ENCODE measurements around the gene TIGAR.

TIGAR gene

GRCh38 chr12:4303750-4304149, 17.3 kb upstream of the TIGAR start:
- no peak for DNase-seq (ENCODE audit: low read depth)

DNA sequence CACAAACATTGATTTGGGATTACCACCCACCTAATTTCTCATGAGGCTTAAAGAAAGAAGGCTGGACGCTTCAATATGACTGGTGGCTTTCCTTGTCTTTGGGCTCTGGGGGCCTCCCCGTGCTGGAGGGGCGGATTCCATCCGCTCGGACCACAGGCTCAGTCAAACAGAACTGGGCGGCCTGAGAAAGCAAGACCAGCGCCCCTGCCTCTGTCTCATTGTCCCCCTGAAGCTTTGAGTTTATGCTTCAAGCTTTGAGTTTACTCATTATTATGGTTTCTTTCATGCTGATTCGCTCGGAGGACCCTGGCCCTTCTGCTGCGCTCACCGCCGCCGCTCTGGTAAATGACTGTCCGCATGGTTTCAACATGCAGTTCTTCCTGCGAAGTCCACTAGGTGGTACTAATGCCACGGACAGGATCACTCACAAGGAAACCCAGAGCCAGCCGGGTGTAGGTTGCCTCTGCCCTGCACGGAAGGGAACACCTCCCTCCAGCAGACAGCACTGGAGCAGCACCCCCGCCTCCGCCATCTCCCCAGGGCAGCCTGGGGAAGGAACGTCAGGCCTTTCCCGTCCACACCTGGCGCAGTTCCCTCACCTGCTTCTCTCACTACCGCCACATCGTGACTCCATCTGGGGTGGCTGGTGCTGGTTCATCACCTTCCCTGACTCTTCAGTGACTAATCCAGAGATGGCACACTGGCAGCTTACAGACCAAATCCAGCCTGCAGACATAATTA, 13.2 kb upstream of the TIGAR start:
- DNase-seq (ENCODE audit: low read depth), result no peak

DNA sequence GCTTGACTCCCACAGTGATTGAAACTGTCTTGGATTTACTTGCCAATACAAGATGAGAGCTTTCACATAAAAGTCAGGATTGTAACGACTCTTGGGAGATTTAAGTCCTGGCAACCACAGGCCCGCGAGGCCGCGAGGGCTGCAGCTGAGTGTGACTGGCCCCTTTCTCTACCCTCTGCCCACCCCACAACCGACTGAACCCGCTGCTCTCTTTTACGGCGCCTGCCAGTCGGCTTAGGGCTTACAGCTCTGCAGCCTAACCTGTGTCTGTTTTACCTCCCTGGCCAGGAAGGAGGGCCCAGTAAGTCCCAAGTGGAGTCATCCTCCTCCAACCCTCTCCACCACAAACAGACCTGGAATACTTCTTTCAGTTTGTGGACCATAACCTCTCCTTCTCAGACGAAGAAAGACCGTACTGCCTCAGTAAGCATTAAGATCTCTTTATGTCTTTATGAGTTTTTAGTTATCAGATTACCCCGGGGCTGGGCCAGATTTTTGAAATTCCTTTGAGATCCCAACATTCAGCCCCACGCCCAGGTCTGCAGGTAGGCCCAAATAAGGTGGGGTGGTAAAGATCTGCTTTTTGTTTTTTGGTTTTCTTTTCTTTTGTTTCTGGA, 12.6 kb upstream of the TIGAR start:
- no peak for DNase-seq (ENCODE audit: low read depth)

DNA sequence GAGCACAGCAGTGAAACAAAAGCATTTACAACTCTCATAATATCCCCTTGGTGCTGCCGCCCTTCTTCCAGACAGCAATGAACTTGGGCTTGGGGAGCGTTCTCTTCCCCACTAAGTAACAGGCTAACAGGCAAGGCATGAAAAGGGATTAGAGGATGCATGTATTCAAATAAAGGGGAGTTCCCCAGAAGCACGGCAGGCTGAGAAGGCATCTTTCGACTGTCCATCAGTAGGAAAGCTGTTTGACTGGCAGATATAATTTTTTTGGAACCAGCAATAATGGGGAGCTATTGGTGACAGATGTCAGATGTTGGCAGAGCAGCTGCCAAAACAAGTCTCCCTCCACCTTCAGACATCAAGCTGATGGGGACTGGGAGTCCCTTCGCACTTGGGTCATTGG, 9.2 kb upstream of the TIGAR start:
- no peak for DNase-seq (ENCODE audit: low read depth)

DNA sequence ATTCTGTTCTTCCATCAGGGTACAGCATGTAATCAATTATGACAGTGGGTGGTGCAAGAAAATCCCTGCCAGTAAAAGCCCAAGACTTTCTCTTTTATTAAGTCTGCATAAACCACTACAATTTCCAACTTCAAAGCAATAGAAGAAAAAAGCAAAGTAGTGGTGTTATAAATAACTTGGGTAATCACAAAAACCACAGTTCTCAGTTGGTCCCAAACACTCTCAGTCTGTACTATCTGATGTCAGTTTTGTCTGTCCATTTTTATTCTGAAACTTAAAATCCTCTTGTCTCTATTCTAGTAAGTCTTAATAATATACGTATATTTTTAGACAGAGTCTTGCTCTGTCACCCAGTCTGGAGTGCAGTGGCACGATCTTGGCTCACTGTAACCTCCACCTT, 8.8 kb upstream of the TIGAR start:
- no peak for DNase-seq (ENCODE audit: low read depth)

GRCh38 chr12:4320497-4320852, 538 bp upstream of the TIGAR start:
- DNase-seq (ENCODE audit: low read depth), result no peak

DNA sequence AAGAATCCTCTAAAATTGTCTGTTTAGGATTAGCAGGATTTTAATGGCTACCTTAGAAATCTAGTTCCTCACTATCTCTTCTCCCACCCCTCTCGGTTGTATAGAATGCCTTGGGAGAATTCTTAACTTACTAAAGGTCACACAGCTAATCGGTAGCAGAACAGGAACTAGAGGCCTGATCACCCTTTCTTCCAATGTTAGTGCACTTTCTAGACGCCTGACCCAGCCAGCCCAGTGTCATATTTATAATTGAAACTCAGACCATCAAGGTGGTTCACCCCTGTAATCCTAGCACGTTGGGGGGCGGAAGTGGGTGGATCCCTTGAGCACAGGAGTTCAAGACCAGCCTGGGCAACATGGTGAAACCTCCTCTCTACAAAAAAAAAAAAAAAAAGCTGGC, 1.7 kb downstream of the TIGAR start:
- DNase-seq (ENCODE audit: low read depth), result no peak

DNA sequence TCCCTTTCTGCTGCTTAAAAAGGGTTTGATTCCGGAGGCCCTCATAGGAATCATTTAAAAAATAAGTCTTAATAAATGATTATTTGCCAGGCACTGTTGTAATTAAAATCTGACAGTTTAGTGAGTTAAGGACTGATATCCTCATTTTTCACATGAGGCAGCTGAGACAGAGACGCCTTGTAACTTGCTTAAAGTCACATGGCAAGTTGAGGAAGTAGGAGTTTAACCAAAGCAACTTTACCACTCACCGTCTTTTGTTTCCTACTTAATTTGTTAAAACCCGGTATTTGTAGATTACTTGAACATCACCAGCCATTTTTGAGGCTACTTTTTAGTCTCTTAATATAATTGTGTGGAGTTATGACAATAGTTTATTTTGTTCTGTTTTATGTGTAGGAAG, 2.4 kb downstream of the TIGAR start:
- no peak for DNase-seq (ENCODE audit: low read depth)

DNA sequence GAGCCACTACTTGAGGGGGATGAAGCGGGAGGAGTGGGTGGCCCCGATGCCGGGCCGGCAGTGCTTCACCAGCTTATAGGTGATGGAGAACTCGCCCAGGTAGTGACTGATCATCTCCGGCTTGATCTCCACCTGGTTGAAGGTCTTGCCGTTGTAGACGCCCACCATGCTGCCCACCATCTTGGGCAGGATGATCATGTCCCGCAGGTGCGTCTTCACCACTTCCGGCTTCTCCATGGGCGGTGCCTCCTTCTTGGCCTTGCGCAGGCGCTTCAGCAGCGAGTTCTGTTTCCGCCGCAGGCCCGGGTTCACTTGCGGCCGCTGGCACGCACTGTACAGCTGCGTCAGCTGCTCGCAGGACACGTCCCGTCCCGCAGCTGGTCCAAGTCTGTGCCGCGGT, 3.4 kb downstream of the TIGAR start:
- no peak for DNase-seq (ENCODE audit: low read depth)

- DNase-seq (ENCODE audit: low read depth), result no peak
Observed at GRCh38 chr12:4325966-4326365, 5.0 kb downstream of the TIGAR start.

DNA sequence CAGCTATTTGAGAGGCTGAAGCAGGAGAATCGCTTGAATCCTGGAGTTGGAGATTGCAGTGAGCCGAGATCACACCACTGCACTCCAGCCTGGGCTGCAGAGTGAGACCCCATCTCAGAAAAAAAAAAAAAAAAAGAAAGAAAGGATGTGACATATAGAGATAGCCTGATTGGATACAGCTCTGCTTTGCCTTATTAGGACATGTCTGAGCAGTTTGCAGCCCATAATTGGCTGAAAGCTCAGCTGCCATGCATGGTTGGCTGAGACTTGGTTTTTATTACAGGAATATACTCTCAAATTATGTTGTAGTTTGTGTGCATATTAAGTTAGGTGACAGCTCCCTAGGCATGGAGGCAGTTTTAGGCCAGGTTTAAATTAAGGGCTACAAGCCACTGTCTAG, 6.3 kb downstream of the TIGAR start:
- DNase-seq (ENCODE audit: low read depth), result no peak

- no peak for DNase-seq (ENCODE audit: low read depth)
Observed at GRCh38 chr12:4330203-4330602, 9.2 kb downstream of the TIGAR start.

GRCh38 chr12:4331221-4331620, 10.2 kb downstream of the TIGAR start:
- DNase-seq (ENCODE audit: low read depth), result no peak

- DNase-seq (ENCODE audit: low read depth), result no peak
Observed at GRCh38 chr12:4331842-4332241, 10.8 kb downstream of the TIGAR start.

DNA sequence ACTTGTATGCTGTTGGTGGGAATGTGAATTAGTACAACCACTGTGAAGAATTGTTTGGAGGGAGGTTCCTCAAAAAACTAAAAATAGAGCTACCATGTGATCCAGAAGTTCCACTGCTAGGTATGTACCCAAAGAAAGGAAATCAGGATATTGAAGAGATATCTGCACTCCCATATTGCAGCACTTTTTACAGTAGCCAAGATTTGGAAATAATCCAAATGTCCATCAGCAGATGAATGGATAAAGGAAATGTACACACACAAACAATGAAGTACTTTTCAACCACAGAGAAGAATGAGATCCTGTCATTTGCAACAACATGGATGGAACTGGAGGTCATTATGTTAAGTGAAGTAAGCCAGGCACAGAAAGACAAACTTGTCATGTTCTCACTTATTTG, 25.9 kb downstream of the TIGAR start:
- DNase-seq (ENCODE audit: low read depth), result no peak

- DNase-seq (ENCODE audit: low read depth), result peak; percentile 1
Observed at GRCh38 chr12:4353785-4354208, 32.8 kb downstream of the TIGAR start.

- no peak for DNase-seq (ENCODE audit: low read depth)
Observed at GRCh38 chr12:4355156-4356040, 34.4 kb downstream of the TIGAR start.

DNA sequence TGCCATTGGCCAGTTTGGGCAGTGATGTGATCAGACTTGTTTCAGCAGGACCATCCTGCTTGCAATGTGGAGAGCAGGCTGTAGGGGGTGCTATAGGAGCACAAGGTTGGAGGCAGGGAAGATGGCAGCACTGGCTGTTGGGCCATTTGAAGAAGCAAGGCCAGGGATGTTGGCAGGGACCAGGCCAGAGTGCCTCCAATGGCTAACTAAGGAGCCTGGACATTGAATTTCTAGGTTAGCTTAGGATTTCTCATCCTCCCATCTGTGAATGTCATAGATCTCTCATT, 35.0 kb downstream of the TIGAR start:
- DNase-seq (ENCODE audit: low read depth), result peak; percentile 22

- DNase-seq (ENCODE audit: low read depth), result no peak
Observed at GRCh38 chr12:4366090-4366489, 45.1 kb downstream of the TIGAR start.

GRCh38 chr12:4369548-4369947, 48.5 kb downstream of the TIGAR start:
- DNase-seq (ENCODE audit: low read depth), result no peak

DNA sequence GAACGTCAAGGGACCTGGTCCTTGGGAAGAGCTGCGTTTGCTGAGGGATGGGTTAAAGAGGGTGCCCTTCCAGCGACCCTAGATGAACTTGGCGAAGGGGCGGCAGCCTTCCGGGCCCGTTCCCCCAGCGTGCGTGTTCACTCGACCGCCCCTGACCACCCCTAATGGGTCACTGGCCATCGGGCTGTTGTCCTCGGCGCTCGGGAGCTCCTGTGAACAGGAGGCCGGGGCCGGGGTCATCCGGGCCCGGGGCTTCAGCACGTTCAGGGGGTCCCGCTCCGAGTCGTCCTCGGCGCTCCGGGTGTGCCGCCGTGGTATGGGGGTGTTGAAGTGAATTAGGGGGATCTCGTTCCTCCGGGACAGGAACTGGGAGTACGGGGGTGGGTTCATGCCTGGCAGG, 49.3 kb downstream of the TIGAR start:
- DNase-seq (ENCODE audit: low read depth), result no peak

DNA sequence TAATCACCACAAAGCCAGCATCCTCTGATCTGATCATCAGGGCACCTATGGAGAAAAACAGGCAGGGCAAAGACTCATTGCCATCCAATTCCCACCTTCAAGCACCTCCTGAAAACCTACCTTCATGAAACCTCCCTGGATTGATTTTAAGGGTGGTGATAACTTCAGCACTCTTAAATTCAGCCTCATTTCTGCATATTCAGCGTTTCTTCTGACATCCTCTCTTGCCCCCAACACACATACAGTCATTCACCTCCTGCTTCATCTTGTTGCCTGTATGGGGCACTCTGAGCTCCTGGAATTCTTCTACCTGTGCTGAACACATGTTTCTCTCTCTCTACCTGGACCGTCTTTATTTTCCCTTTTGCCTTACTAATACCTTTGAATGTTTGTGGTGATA, 51.6 kb downstream of the TIGAR start:
- DNase-seq (ENCODE audit: low read depth), result no peak

DNA sequence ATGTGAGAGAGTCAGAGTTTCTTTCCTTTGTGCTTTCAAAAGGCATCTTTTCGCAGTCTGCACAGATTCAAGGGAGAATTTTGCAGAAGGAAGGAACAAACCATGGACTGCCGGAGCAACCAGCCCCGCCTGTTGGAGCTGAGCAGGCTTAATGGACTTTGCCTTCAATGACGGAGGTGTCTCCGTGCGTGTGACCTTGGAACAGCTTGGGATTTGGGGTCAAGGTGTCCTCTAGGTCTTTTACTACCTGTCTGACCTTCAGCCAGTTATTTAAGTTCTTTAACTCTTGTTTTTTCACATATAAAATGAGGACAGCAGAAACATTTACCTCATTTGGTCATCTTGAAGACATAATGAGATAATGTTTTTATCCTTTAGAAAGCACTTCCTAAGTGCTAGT, 54.4 kb downstream of the TIGAR start:
- DNase-seq (ENCODE audit: low read depth), result no peak
